ENCODE results near the gene KCNQ1.

The KCNQ1 gene

GRCh38 chr11:2565447-2566222 is 120.8 kb downstream of the KCNQ1 start:
- DNase-seq (ENCODE audit: low spot score), result no peak

DNA sequence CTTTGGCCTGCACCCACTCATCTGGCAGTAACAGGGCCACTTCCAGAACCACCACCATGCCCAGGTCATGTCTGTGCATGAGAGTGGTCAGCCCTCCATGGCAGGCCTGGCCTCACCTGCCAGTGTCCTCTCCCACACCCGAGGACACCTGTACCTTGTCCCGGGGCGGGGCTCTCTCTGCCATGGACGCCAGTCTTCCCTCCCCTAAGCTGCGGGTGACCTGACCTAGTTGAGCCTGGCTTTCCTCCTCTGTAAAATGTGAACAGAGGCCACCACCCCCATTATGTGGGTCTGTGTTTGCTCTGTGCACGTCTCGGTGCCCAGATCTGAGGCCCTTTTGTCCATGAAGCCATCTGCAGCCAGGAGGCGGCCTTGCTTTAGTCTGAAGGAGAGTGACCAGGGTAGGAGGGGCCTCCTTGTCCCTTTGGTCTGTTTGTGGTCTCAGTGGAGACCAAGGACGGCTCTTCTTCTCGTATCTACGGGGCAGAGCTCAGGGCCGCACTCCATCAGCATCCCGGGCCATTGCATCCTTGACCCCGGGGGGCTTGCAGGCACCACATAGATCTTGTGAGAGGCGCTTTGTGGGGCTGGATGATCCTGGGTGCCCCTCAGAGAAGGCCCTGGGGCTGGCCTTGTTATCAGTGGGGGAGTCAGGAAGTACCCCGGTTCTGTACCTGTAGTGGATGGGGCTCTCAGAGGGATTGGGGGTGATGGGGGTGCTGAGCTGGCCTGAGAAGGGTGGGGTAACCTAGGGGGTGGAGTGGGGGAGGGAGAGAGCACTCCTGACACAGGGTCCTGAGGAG is 121.6 kb downstream of the KCNQ1 start:
- DNase-seq (ENCODE audit: low spot score), result no peak

- DNase-seq (ENCODE audit: low spot score), result no peak
Observed at GRCh38 chr11:2567026-2567671, 122.3 kb downstream of the KCNQ1 start.

DNA sequence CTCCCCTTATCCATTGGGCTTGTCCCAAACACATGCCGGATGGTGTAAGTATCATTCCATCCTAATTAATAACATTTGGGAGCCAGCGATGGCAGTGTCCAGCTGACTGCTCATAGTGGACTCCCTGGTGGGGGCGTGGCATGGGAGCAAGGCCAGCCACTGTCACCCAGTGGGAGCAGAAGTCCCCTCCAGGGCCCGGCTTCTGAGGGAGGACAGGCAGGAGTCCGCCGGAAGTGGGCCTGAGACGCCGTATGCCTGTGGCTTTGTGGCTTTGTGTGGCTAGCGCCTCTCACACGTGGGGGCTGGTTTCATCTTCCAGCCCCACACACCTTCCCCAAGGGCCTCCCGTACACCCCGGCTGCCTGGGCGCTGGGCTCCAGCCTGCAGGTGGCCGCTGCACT is 124.5 kb downstream of the KCNQ1 start:
- no peak for DNase-seq (ENCODE audit: low spot score)

GRCh38 chr11:2569731-2570210 is 125.0 kb downstream of the KCNQ1 start:
- no peak for DNase-seq (ENCODE audit: low spot score)

- DNase-seq (ENCODE audit: low spot score), result no peak
Observed at GRCh38 chr11:2570211-2570811, 125.5 kb downstream of the KCNQ1 start.

DNA sequence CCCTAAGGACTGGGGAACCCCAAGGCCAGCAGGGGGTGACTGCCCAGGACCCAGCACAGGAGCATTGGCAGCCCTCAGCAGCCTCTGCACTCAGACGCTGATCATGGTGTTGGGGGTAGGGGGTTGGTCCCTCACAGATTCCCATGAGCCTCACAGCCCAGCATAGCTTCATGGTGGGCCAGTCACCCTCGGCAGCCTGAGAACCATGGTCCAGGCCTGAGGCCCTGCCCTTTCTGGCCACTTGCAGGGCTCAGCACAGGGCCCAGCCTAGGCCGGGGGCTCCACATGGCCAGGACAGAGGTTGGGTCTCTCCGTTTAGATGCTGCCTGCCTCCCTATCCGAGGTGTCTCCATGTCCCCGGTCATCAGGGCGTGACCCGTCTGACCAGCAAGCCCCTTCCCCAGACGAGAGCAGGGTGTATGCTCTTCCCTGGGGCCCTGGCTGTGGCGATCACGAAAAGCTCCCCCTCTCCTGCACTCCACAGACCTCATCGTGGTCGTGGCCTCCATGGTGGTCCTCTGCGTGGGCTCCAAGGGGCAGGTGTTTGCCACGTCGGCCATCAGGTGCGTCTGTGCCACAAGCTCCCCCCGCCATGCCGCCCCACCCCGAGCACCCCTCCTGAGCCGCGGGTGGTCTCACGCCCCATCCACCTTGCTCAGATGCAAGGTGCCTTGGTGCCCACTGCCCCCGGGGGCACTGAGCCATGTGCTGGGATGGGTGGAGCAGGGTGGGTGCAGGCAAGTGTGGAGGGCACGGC is 126.2 kb downstream of the KCNQ1 start:
- DNase-seq (ENCODE audit: low spot score), result no peak

- DNase-seq (ENCODE audit: low spot score), result no peak
Observed at GRCh38 chr11:2571598-2572281, 126.9 kb downstream of the KCNQ1 start.

DNA sequence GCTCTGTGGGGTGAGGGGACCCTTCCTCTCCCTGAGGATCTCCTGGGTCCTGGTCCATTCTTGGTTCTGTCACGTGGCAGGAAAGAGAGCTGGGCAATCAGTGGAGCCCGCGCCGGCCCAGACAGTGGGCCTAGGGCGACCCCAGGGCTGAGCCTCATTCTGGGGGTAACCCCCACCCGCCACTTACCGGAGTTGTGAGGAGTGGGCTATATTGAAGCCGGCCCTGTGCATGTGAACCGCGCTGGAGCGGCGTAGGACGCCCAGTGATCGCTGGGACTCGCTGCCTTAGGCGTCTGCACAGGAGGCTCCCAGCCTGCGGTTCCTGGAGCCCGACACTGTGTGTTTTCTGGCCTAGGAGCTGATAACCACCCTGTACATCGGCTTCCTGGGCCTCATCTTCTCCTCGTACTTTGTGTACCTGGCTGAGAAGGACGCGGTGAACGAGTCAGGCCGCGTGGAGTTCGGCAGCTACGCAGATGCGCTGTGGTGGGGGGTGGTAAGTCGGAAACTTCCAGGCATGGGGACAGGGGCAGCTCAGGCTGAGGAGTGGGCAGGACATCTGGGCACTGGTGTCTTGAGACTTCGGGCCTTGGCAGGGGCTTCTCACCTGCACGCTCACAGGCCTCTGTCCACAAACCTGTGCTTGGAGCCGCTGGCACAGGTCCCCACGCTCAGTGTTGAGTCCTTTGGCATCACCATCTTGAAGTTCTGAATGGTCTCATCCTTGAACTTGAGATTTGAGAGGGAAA is 127.9 kb downstream of the KCNQ1 start:
- DNase-seq (ENCODE audit: low spot score), result no peak

DNA sequence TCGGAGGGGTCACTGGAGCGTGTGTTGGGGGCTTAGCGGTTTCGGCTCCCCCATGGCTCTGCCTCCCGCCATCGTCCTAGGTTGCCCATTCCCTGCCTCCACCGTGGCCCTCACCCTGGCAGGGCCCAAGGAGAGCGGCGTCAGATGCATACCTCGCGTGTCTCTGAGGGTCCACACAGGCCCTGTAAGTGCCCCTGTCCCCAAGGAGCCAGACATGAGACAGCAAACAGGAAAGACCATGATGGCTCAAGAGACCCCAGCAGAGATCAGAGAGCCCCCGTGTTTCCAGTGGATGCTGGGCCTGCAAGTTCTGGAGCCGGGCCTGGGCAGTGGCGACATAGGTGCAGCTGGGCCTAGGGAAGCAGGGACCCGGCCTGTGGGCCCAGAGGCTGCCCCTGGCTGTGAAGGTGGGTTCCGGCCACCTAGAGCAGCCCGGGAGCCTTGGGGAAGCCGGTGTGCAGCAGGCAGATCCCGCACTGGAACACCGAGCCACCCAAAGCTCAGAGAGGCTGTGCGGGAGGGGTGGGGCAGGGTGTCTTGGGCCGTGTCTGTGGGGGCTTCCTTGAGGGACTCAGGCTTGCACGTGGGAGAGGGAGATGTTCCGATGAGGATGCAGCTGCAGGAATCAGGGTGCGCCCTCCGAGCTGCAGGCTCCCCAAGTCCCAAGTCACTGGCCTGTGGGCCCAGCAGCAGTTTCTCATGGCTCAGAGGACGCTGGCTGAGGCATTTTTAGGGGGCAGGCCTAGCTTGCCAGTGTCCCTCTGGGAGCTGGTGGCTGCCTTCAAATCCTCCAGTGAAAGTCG is 128.6 kb downstream of the KCNQ1 start:
- DNase-seq (ENCODE audit: low spot score), result no peak

DNA sequence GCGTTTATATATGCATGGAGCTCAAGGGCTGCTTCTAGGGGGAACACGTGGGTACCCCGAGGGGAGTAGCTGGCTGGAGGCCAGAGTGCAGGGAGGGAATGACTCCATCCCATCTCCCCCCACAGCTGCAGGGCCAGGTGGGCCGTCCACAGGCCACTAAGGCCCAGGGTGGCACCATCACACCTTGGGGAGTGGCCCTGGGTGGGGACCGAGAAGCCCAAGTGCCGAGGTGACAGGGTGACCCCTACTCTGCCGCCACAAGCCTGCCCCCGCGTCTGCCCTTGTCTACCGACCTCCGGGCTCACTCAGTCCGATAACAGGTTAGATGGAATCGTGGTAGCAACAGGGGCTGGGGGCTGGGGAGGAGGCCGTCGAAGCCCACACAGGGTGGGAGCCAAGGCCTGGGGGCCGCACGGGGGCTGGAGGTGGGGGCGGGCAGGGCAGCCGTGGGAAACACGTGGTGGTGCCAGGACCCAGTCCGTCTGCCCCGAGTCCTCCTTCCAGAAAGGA is 129.3 kb downstream of the KCNQ1 start:
- DNase-seq (ENCODE audit: low spot score), result no peak

- DNase-seq (ENCODE audit: low spot score), result no peak
Observed at GRCh38 chr11:2574553-2575535, 130.0 kb downstream of the KCNQ1 start.

- no peak for DNase-seq (ENCODE audit: low spot score)
Observed at GRCh38 chr11:2575591-2576051, 130.8 kb downstream of the KCNQ1 start.

- no peak for DNase-seq (ENCODE audit: low spot score)
Observed at GRCh38 chr11:2576111-2576510, 131.3 kb downstream of the KCNQ1 start.

- no peak for DNase-seq (ENCODE audit: low spot score)
Observed at GRCh38 chr11:2576549-2576948, 131.7 kb downstream of the KCNQ1 start.

- no peak for DNase-seq (ENCODE audit: low spot score)
Observed at GRCh38 chr11:2577031-2577990, 132.5 kb downstream of the KCNQ1 start.
